Stimulated activated naive CD8-positive, alpha-beta T cell treated with anti-CD3 and anti-CD28 coated beads, Interleukin-15, Interleukin-2, amounts not matched to agents 100 U/mL and 50 U/mL, for 24 hours (primary cell): ENCODE data around the gene SLC12A3.
"Not testable (repeated sequence)": the region's sequence is repeated elsewhere in the genome, so short reads cannot be mapped to it uniquely, and the experiment has no call there.

Experiments
- ATAC-seq: fragments of 150-1000 bp; cut with Tn5 transposase; one replicate; pipeline ENCODE4 v1.10.0; 2021
- DNase-seq: peaks from one replicate; pipeline ENCODE4 v3.0.0; 2021

SLC12A3 gene

DNA sequence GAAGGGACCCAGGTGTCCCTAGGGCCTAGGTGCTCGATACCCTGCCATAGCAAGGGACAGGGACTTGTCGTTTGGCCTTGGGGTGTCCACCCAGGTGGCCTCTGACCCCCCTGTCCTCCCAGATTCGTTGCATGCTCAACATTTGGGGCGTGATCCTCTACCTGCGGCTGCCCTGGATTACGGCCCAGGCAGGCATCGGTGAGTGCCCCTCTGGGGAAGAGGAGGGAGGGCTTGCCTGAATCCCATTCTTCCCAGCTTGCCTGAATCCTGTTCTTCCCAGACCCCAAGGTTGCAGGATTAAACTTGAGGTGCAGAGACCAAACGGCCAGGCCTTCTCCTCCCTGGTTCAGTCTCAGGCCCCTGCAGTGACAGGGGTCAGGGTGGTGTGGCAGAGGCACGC, 3.2 kb downstream of the SLC12A3 start:
- ATAC-seq (no peak), DNase-seq (no peak)

DNA sequence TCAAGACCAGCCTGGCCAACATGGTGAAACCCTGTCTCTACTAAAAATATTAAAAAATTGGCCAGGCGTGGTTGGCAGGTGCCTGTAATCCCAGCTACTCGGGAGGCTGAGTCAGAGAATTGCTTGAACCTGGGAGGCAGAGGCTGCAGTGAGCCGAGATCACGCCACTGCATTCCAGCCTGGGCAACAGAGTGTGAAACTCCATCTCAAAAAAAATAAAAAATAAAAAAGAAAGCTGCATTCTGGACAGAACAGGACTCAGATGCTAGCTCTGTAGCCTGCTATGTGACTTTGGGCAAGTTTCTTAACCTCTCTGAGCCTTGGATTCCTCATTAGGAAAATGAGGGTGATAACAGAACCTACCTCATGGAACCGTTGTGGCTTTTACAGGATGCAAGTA, 3.8 kb downstream of the SLC12A3 start:
- DNase-seq, ATAC-seq: not testable (repeated sequence)

DNA sequence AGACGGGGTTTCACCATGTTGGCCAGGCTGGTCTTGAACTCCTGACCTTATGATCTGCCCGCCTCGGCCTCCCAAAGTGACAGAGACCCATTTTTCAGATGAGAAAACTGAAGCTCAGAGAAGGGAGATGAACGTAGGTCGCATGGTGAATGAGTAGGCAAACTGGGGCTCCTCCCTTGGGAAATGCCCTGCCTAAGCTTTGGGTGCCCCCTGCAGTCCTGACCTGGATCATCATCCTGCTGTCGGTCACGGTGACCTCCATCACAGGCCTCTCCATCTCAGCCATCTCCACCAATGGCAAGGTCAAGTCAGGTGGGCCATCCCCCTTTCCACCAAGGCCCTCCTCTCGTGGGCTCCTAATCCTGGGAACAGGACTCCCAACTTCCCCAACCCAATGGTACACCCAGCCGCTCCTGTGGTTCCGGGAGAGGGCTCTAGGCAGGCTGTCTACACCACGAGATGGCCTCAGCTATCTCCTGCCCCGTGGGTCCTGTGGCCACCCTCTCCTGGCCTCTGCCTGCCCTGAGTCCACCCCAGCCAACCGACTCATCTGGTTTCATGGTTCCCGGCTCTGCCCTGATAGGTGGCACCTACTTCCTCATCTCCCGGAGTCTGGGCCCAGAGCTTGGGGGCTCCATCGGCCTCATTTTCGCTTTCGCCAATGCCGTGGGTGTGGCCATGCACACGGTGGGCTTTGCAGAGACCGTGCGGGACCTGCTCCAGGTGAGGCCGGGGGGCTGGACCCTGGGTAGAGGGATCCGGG, 4.7 kb downstream of the SLC12A3 start:
- ATAC-seq (peak; percentile 64), DNase-seq (peak; percentile 65)

DNA sequence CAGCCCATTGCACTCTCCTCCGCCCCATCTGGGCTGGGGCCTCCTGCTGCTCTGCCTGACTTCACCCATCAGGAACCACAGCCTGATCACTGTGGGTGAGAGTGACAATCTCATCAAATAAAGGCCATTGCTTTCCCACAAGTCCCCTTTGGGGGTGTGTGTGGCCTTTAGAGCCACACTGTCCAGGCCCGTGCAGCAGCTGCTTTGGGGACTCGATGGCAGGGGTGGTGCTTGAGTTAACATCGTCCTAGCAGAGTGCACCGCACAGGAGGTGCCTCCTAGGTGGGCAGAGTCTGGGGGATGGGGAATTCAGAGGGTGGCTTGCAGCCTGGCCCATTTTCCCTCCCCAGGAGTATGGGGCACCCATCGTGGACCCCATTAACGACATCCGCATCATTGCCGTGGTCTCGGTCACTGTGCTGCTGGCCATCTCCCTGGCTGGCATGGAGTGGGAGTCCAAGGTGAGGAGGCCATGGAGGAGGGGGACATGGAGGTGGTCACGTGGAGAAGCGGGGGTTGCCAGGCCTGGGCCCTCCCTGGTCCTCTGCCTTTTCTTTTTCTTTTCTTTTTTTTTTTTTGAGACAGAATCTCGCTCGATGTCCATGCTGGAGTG, 5.4 kb downstream of the SLC12A3 start:
- DNase-seq (no peak), ATAC-seq (peak; percentile 34)

DNA sequence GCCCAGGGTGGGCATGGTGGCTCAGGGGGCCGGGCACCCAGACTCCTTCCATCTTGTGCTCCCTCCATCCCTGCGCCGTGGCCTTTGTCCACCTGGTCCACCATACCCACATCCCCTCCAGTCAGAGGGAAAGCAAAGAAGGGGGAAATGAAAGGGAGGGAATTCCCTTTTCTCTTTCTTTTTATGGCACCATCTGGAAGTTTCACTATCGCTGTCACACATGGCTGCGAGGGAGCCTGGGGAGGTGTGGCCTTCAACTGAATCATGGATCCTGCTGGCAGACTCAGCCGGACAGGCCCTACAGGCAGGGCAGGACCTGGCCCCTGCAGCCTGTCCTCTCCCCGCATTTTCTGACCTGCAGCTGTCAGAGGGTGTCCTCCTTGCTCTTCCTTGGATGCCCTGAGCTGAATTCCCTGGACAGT, 6.2 kb downstream of the SLC12A3 start:
- no peak for DNase-seq
- peak; percentile 33 for ATAC-seq

DNA sequence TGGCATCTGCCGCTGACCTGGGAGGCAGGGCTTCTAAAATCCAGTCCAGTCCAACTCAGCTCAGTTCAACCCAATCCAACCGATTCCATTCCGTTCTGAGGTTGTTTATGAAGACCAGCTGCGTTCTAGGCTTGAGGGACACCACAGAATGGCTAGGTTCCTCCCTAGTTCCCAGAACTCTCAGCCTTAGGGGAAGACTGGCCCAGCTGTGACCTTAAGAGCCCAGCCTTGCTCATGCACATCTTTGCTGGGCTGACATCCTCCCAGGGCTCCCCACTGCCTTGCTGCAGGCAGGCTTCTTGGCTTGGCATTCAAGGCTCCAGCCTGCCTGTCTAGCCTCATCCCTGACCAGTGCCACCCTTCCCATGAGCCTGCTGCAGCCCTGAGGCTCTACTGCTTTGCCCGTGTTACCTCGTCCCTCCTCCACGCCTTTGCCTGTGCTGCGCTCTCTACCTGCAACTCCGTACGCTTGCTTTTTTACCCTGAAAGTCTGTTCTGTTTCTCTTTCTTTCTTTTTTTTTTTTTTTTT, 7.9 kb downstream of the SLC12A3 start:
- no peak for ATAC-seq
- no peak for DNase-seq

DNA sequence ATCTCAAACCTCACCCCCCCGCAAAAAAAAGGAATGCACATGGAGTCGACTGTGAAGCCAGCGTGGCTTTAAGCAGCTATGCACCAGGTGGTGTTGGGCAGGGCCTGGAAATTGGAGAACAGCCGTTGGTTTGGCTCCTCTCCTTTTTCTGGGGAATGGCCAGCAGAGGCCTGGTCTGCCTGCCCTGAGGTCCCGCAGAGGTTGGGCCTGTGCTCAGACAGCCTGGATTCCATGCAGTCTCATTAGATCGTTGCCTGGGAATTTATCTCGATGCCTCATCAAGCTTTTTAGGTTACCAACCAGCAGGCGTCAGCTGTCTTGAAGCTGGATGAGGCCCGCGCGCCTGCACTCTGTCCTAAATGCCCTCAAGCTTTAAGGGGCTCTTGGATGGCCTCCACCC, 9.8 kb downstream of the SLC12A3 start:
- ATAC-seq: no peak
- DNase-seq: no peak

DNA sequence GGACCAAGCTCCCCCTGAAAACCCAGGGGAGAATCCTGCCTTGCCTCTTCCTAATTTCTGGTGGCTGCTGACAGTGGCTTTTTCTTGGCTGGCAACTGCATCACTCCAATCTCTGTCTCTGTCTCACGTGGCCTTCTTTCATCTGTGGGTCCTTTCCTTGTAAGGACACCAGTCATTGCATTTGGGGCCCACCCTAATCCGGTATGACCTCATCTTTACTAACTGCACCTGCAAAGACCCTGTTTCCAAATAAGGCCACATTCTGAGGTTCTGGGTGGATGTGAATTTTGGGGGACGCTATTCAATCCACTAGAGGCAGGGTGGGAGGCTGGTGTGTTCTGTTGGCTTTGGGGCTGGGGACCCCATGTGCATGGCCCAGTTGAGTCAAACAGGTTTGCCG, 11.0 kb downstream of the SLC12A3 start:
- DNase-seq: no peak
- ATAC-seq: no peak

DNA sequence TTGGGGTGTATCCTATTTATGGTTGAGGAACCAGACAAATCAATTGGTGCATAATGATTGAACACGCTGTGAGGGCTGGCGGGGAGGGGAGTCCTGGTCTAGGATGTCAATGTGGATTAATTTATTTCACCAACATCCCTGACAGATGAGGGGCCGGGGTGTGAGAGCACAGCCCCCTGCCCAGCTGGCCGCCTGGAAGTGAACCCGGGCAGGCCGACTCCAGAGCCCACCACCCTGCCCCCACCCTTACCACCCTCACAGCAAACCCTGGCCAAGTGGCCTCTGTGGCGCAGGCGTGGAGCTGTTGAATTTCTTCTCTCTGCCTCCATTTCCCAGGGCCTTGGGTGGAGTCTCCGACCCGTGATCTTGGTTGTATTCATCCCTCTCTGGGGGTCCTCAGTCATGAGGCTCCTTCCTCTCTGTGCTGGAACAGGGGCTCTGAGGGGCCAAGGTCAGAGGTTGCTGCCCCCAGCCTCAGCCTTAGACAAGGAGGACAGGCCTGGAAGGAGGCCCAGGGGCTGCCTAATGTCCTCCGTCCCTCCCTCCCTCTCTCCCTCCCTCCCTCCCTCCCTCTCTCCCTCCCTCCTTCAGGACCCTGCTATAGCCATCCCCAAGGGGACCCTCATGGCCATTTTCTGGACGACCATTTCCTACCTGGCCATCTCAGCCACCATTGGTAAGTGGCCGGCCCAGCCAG, 12.6 kb downstream of the SLC12A3 start:
- DNase-seq (no peak), ATAC-seq (no peak)

DNA sequence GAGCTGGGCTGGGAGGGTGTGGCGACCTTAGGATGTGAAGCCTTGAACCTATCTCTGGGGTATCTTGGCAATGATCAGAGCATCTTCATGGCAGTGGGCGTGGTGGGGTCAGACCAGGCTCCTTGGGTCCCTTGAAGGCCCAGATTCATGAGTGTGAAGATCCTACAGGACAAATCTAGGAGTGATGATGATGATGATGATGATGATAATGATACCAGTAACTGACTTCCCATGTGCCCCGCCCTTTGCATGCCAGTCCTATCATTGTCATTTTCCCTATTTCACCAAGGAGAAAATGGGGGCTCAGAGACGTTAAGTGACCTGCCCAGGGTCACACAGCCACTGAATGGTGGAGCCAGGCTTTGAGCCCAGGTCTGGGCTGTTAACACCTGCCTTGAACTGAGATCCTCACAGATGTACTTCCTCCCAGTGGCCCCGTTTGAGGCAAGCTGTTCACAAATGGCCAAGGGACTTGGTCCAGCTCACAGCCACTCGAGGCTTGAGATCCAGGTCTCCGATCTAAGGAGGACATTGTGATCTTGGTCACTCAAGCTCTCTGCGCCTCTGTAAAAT, 13.4 kb downstream of the SLC12A3 start:
- DNase-seq (no peak), ATAC-seq (no peak)

DNA sequence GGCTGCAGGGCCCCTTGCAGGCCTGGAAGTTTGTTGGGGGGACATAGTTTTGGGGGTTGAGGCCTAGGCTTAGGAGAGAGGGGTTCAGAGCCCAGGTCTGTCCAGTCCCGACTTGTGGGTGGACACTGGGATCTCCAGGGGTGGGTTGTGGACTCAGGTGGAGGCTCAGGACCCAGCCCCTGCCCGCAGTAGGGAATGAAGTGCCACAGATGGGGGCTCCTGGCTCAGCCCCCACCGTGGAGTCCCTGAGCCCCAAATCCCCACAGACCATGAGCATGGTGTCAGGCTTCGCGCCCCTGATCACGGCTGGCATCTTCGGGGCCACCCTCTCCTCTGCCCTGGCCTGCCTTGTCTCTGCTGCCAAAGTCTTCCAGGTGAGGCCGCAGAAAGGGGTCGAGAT, 14.3 kb downstream of the SLC12A3 start:
- DNase-seq: no peak
- ATAC-seq: no peak

DNA sequence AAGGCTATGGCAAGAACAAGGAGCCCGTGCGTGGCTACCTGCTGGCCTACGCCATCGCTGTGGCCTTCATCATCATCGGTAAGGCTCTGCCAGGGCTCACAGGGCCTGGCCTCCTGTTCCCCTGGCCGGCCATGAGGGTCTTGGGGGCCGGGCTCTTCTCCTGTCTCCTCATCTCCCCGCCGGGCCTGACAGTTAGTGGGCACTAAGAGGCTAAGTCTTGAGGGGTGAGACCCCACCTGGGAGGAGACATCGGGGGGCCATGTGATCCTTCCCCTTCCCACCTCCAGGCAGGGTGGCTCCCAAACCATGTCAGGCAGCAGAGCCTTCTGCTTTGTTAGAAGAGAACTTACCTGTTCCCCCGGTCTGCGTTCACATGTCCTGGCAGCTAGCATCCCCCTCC, 15.2 kb downstream of the SLC12A3 start:
- ATAC-seq: no peak

DNA sequence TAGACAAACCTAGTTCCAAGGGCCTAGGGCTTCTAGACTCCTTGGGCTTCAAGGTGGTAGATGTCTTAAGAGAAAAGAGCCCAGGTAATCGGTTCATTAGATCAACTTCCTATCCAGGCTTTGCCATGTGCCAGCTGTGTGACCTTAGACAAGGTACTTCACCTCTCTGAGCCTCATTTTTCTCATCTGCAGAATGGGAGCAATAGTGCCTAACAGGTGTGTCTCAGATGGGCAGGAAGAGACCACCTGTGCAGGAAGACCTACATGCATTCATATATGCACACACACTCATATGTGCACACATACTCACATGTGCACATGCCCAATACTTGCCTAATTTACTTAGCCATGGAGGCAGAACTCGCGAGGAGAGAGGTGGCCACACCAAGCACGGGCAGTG, 15.7 kb downstream of the SLC12A3 start:
- no peak for ATAC-seq
- no peak for DNase-seq

More for the DNA sequence above, 15.2 kb downstream of the SLC12A3 start:
- DNase-seq: no peak

DNA sequence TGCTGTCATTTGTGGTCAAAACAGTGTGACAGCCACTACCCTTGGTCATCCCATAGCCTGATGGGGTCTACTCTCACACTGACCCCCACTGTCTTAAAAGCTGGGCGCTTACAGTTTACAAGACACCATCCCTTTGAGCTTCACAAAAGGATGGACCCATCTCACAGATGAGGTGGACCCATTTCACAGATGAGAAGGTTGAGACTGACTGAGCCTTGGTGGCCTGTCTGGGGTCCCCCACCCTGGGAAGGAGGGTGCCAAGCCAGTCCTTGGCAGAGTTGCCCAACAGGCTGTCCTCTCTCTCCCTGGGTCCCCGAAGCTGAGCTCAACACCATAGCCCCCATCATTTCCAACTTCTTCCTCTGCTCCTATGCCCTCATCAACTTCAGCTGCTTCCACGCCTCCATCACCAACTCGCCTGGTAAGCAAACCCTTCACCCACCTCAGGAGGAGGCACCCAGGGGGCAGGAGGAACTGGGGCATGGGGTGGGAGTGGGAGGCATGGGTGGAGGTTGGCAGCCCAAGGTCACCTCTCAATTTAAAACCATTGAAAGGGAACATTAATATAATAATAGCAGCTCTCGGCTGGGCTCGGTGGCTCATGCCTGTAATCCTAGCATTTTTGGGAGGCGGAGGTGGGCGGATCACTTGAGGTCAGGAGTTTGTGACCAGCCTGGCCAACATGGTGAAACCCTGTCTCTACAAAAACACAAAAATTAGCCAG, 17.2 kb downstream of the SLC12A3 start:
- DNase-seq: no peak
- ATAC-seq: no peak

DNA sequence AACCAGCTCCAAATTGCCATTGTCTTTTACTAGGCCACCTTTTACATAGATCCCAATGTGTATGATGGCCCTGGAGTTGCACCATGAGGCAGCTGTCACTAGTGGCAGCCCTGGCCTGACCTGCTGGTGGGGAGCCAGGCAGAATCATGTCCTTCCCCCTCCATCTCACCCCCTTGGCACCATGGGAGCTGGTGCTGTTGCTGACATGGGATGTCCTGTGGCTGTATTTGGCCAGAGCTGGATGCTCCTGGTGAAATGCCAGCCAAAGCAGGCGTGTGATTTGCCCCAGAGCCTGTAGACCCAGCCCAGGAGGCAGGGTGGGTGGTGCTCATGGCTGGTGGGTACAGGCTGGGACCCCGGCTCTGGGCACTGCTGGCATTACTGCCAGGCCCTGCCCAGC, 18.6 kb downstream of the SLC12A3 start:
- ATAC-seq (no peak), DNase-seq (no peak)

DNA sequence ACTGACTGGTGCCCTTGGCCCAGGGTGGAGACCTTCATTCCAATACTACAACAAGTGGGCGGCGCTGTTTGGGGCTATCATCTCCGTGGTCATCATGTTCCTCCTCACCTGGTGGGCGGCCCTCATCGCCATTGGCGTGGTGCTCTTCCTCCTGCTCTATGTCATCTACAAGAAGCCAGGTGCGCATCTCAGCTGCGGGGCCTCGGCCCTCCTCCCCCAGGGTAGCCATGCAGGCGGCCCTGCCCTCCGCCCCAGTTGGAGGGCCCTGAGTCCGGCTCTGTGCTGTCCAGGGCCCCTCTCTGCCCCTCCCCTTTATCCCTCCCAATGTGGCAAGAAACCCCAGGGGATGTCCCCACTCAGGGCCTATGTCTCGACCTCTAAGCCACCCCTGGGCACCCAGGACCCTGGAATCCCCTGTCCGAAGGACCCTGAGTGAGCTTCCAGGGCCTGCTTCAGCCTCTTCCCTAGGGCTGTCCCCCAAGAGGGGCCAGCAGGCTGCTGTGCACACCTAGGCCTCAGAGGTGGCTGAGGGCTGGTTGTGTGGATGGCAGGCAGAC, 19.1 kb downstream of the SLC12A3 start:
- no peak for ATAC-seq
- DNase-seq: no peak

DNA sequence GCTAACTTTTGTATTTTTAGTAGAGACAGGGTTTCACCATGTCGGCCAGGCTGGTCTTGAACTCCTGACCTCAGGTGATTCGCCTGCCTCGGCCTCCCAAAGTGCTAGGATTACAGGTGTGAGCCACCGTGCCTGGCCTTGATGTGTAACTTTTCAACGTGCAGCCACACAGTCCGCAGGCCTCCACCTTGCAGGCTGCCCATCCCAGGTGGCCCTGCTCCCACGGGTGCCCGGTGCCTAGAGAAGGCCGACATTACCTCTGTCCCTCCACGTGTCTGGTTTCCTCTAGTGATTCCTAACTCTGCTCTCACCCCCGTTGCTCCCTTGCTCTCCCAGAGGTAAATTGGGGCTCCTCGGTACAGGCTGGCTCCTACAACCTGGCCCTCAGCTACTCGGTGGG, 19.9 kb downstream of the SLC12A3 start:
- ATAC-seq, DNase-seq: not testable (repeated sequence)

DNA sequence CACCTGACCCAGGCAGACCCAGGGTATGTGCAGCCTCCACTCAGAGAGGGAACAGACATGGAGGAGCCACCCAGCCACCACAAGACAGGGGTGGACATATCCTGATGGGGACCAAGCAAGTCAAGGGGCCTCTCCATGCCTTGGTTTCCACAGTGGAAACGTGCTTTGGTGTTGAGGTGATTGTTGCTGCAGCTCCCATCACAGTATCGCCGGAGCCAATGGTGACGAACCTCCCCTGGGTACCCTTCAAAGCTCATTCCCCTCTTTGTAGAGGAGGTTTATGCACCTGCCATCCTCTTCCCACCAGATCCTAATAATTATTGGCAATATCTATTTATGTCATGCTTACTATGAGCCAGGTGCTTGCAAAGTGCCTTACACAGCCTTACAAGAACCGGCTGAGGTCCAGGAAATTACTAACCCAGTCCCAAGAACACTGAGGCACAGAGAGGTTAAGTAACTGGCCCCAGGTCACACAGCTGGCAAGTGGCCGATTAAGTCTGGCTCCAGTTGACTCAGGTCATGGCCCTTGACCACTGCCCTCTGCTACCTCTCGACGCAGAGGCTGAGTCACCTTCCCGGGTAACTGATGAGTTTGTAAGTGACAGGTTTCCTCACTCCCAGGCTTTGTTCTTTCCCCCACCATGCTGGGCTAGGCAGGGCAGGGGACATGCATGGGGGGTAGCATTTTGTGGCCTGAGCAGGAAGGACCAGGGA, 20.6 kb downstream of the SLC12A3 start:
- no peak for ATAC-seq
- no peak for DNase-seq

DNA sequence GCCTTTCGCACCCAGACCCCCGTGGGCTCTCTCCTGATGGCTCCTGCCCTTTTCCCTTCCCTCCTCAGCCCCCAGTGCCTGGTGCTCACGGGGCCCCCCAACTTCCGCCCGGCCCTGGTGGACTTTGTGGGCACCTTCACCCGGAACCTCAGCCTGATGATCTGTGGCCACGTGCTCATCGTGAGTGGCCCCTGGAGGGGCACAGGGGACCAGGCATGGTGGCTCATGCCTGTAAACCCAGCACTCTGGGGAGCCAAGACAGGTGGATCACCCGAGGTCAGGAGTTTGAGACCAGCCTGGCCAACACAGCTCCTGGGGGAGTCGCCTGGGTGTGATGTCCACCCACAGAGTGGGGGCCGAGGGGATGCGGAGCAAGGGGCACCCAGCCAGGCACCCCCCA, 21.3 kb downstream of the SLC12A3 start:
- DNase-seq: no peak
- no peak for ATAC-seq

DNA sequence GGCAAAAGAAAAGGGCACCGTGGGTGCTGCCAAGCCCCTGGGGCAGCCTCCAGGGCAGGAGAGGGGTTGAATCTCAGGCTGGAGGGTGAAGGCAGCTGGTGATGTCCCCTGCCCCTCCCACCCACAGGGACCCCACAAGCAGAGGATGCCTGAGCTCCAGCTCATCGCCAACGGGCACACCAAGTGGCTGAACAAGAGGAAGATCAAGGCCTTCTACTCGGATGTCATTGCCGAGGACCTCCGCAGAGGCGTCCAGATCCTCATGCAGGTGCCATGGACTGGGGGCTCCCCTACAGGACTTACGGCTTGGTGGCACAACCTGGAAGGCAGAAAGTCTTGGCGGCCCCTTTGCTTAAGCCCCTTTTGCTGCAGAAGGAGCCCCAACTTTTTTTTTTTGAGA, 21.8 kb downstream of the SLC12A3 start:
- DNase-seq (no peak), ATAC-seq (no peak)

DNA sequence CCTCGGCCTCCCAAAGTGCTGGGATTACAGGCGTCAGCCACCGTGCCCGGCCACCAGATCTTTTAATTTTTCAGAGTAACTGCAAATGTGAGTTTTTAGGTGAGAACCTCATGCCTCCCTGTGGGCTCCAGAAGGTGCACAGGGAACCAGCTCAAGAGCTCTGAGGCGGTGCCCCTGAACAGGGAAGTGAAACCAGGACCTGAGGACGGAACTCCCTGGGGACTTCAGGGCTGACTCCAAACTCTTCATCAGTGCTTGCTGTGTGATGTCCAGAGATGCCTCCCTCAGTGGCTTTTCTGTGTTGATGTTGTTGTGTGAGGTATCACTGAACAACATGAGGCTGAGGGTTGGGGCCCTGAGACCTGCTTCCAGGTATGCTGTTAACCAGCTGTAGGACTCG, 23.8 kb downstream of the SLC12A3 start:
- ATAC-seq (no peak), DNase-seq (no peak)
